HepG2 (cell line): ENCODE measurements around the gene AGTRAP. TPM values are rescaled to one million over a fixed set of nuclear protein-coding genes. Genes with fewer than 3 reads are reported as not detected.

ENCODE experiments used
- ATAC-seq: fragments of 200-7000 bp; cut with Tn5 transposase; 3 replicates; pipeline ENCODE4 v1.9.1; 2020; ENCODE audit warnings: mild to moderate bottlenecking, moderate library complexity
- Bru-seq: library from RNA; stranded (reverse); fragments of 400-500 nt; gene quantifications from one replicate; lab custom pipeline; 2021; lab: Mats Ljungman, UMichigan
- BruChase-seq, 2 experiments: library from RNA; stranded (reverse); fragments of 400-500 nt; gene quantifications; one replicate each; lab custom pipeline; 2021; lab: Mats Ljungman, UMichigan
- BruUV-seq: library from RNA; stranded (reverse); fragments of 400-500 nt; replicated peaks from 2 replicates; lab custom pipeline; 2021; lab: Mats Ljungman, UMichigan
- CTCF ChIA-PET: fragments of 300-600 bp; formaldehyde crosslinking; extraction: SDS; loops from one replicate; lab custom pipeline; 2021; ENCODE audit warnings: low total read pairs, inconsistent platforms, low intra/inter-chr PET ratio; lab: Yijun Ruan, JAX
- POLR2A ChIA-PET: fragments of 350-600 bp; sonication (Branson Sonifier 250); formaldehyde crosslinking; loops from one replicate; lab custom pipeline; 2020; ENCODE audit warnings: antibody characterized with exemption, inconsistent platforms; lab: Yijun Ruan, JAX
- DNase-seq: peaks from one replicate; pipeline ENCODE4 v3.0.0-alpha.2; 2015; ENCODE audit warnings: low spot score
- FAIRE-seq: peaks from 3 replicates; lab custom pipeline; 2011; peaks lifted over from hg19 to GRCh38; lab: Jason Lieb, UNC
- H2AFZ ChIP-seq: one replicate; pipeline ENCODE4 v1.6.1; 2011; ENCODE audit warnings: low read length, inconsistent platforms
- H3K27ac ChIP-seq: fragments of 300-600 bp; 3 replicates; pipeline ENCODE4 v1.8.0; 2011; ENCODE audit warnings: mixed run types, mild to moderate bottlenecking, mixed read lengths, low read length, inconsistent platforms; ENCODE audit not compliant: insufficient read depth; ENCODE audit errors: extremely low read length
- H3K27me3 ChIP-seq, 2 experiments: fragments of 200-600 bp in 1 of 2; 2 replicates in 1 of 2; 3 replicates in 1 of 2; pipeline versions ENCODE4 v1.6.0 to v1.8.0; 2011; ENCODE audit warnings: low read length in 2 of 2, mild to moderate bottlenecking in 2 of 2, moderate library complexity in 2 of 2, inconsistent platforms in 1 of 2; ENCODE audit not compliant: insufficient read depth in 2 of 2, control insufficient read depth in 1 of 2
- H3K36me3 ChIP-seq, 2 experiments: fragments of 200-600 bp in 1 of 2; replicated peaks in 1 of 2; 2 replicates in 1 of 2; 3 replicates in 1 of 2; pipeline versions ENCODE4 v1.5.1 to v1.8.0; 2011; ENCODE audit warnings: low read length in 2 of 2, inconsistent platforms in 1 of 2; ENCODE audit not compliant: insufficient read depth in 2 of 2, control insufficient read depth in 1 of 2
- H3K4me1 ChIP-seq: 2 replicates; pipeline ENCODE4 v1.5.1; 2012; ENCODE audit warnings: low read length, inconsistent platforms; ENCODE audit not compliant: insufficient read depth
- H3K4me2 ChIP-seq: 2 replicates; pipeline ENCODE4 v1.6.0; 2011; ENCODE audit warnings: low read depth, low read length, inconsistent platforms
- H3K4me3 ChIP-seq, 3 experiments: fragments of 200-600 bp in 1 of 3; sonication (generic), shearing (Covaris generic) in 1 of 3; replicated peaks in 1 of 3; 2 replicates each; pipeline ENCODE4 v1.5.1; 2011 to 2016; ENCODE audit warnings: low read length in 3 of 3, inconsistent platforms in 2 of 3, low read depth in 2 of 3, mild to moderate bottlenecking in 2 of 3, control low read depth in 1 of 3, mixed read lengths in 1 of 3; ENCODE audit not compliant: insufficient read depth in 1 of 3
- H3K79me2 ChIP-seq: one replicate; pipeline ENCODE4 v1.6.1; 2011; ENCODE audit warnings: low read length, inconsistent platforms; ENCODE audit not compliant: insufficient read depth
- H3K9ac ChIP-seq: 2 replicates; pipeline ENCODE4 v1.6.0; 2011; ENCODE audit warnings: mild to moderate bottlenecking, low read depth, low read length, inconsistent platforms; ENCODE audit not compliant: insufficient read depth
- H3K9me3 ChIP-seq: 2 replicates; pipeline ENCODE4 v1.5.1; 2012; ENCODE audit warnings: mild to moderate bottlenecking, low read length
- H4K20me1 ChIP-seq: 2 replicates; pipeline ENCODE4 v1.6.0; 2011; ENCODE audit warnings: inconsistent platforms, mild to moderate bottlenecking, low read length, moderate library complexity; ENCODE audit not compliant: insufficient read depth
- NR2F6 ChIP-seq, 2 experiments: IDR thresholded peaks; 2 replicates each; pipeline ENCODE4 v1.6.1; 2016; ENCODE audit warnings: antibody characterized with exemption in 1 of 2, mild to moderate bottlenecking in 1 of 2
- ZBTB38 ChIP-seq: sonication (generic); formaldehyde crosslinking; IDR thresholded peaks from 2 replicates; pipeline ENCODE4 v1.5.1; 2020; ENCODE audit warnings: mild to moderate bottlenecking, missing genetic modification reagents
- ZMYM4 ChIP-seq: sonication (generic); formaldehyde crosslinking; IDR thresholded peaks from 2 replicates; pipeline ENCODE4 v1.8.1; 2023; ENCODE audit warnings: mild to moderate bottlenecking, missing genetic modification reagents
- ZNF253 ChIP-seq: sonication (generic); formaldehyde crosslinking; IDR thresholded peaks from 2 replicates; pipeline ENCODE4 v1.8.0; 2022; ENCODE audit warnings: mild to moderate bottlenecking, missing genetic modification reagents, borderline replicate concordance
- WGBS: methylation state at CpG from one replicate; pipeline ENCODE4 v1.1.6; 2017; ENCODE audit warnings: low lambda C conversion rate; 5-methylcytosine and 5-hydroxymethylcytosine counted together
- in situ Hi-C: cut with HindIII; loops from 2 replicates; pipeline ENCODE4 v1.10.0; 2017; ENCODE audit warnings: low pct_unique_long_range_greater_than_20kb; ENCODE audit not compliant: extremely low pct_ligation_motif_present
- intact Hi-C: fragments of 100-400 bp; cut with micrococcal nuclease; formaldehyde crosslinking; loops from one replicate; pipeline ENCODE4 v1.10.0; 2022; ENCODE audit not compliant: unreplicated experiment
- long read RNA-seq, 2 experiments: library from RNA in 1 of 2; library from polyadenylated mRNA in 1 of 2; stranded (forward) in 1 of 2; unstranded in 1 of 2; transcript quantifications; one replicate each; pipeline ENCODE4 v2.0.0, GENCODE V29; 2019 to 2022
- polyA minus RNA-seq, 3 experiments: library from RNA; depleted of rRNA, polyadenylated mRNA; stranded (reverse); fragments of >200 nt; gene quantifications; 2 replicates each; pipeline ENCODE4 v1.2.3, GENCODE V29; 2011; ENCODE audit warnings: low replicate concordance in 1 of 3
- polyA plus RNA-seq, 8 experiments: library from polyadenylated mRNA; depleted of rRNA in 3 of 8; stranded (reverse) in 7 of 8; unstranded in 1 of 8; fragments of >200 nt; fragmentation: Illumina TruSeq in 4 of 8; extraction: Trizol in 4 of 8; gene quantifications; 2 replicates each; pipeline versions ENCODE4 v1.2.1 to v1.2.3, GENCODE V29; 2011 to 2016; ENCODE audit warnings: low read depth in 4 of 8, missing spikeins in 1 of 8, mixed read lengths in 1 of 8; ENCODE audit not compliant: insufficient read depth in 1 of 8
- total RNA-seq, 5 experiments: library from RNA; depleted of rRNA; stranded (reverse); fragments of >200 nt; fragmentation: Illumina TruSeq; extraction: Trizol; gene quantifications; 2 replicates each; pipeline ENCODE4 v1.2.3, GENCODE V29; 2016; ENCODE audit warnings: low read depth in 1 of 5
- TF ChIP-seq, protein P1 (sequence below): sonication (generic); formaldehyde crosslinking; IDR thresholded peaks from 2 replicates; pipeline ENCODE4 v1.4.0; 2020; ENCODE audit warnings: mild to moderate bottlenecking, missing genetic modification reagents

The AGTRAP gene, protein sequence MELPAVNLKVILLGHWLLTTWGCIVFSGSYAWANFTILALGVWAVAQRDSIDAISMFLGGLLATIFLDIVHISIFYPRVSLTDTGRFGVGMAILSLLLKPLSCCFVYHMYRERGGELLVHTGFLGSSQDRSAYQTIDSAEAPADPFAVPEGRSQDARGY
- total RNA-seq (2016; rRNA removed; fragmentation: Illumina TruSeq; extraction: Trizol) (15.7 and 32.0 TPM in 2 replicates), polyA plus RNA-seq (2011; rRNA removed) (28.3 and 35.4 TPM in 2 replicates), polyA minus RNA-seq (2011; rRNA and poly(A)+ RNA removed; ENCODE audit: low replicate concordance) (34.5 and 53.9 TPM in 2 replicates), Bru-seq, nascent RNA (percentile 49 among the genes with signal in this experiment), BruChase-seq, experiment 1, labeled RNA remaining after a 6-hour chase (percentile 43 among the genes with signal in this experiment), BruChase-seq, experiment 2, labeled RNA remaining after a 2-hour chase (percentile 37 among the genes with signal in this experiment)
- 18.6 and 25.8 TPM in 2 replicates for total RNA-seq (2016; cell fraction: cytosol; rRNA removed; fragmentation: Illumina TruSeq; extraction: Trizol; ENCODE audit: low read depth)
- total RNA-seq (2016; cell fraction: insoluble cytoplasmic fraction; rRNA removed; fragmentation: Illumina TruSeq; extraction: Trizol): 15.6 and 33.2 TPM in 2 replicates
- 23.1 and 27.7 TPM in 2 replicates for total RNA-seq (2016; cell fraction: membrane; rRNA removed; fragmentation: Illumina TruSeq; extraction: Trizol)
- total RNA-seq (2016; cell fraction: nucleus; rRNA removed; fragmentation: Illumina TruSeq; extraction: Trizol): 23.8 and 30.7 TPM in 2 replicates
- polyA plus RNA-seq (2011; cell fraction: cytosol; rRNA removed): 29.2 and 46.7 TPM in 2 replicates
- polyA plus RNA-seq (2011; cell fraction: nucleus; rRNA removed): 39.3 TPM in 2 replicates
- 22.4 and 25.3 TPM in 2 replicates for polyA plus RNA-seq (2012)
- polyA plus RNA-seq (2016; cell fraction: cytosol; fragmentation: Illumina TruSeq; extraction: Trizol; ENCODE audit: low read depth): 25.0 and 27.3 TPM in 2 replicates
- 15.8 and 17.2 TPM in 2 replicates for polyA plus RNA-seq (2016; cell fraction: insoluble cytoplasmic fraction; fragmentation: Illumina TruSeq; extraction: Trizol; ENCODE audit: low read depth)
- polyA plus RNA-seq (2016; cell fraction: membrane; fragmentation: Illumina TruSeq; extraction: Trizol; ENCODE audit: low read depth): 26.4 and 29.2 TPM in 2 replicates
- 49.1 and 50.0 TPM in 2 replicates for polyA plus RNA-seq (2016; cell fraction: nucleus; fragmentation: Illumina TruSeq; extraction: Trizol; ENCODE audit: insufficient read depth, low read depth)
- 15.4 and 16.0 TPM in 2 replicates for polyA minus RNA-seq (2011; cell fraction: cytosol; rRNA and poly(A)+ RNA removed)
- 8.0 and 8.6 TPM in 2 replicates for polyA minus RNA-seq (2011; cell fraction: nucleus; rRNA and poly(A)+ RNA removed)
- long read RNA-seq, experiment 1, transcript AGTRAP-203 (5 exons, 1,100 nt): minor isoform, 16 of 76 reads
- long read RNA-seq, experiment 1, transcript AGTRAP-201 (5 exons, 1,107 nt): major isoform, 46 of 76 reads
- long read RNA-seq, experiment 1, partial matches to known transcripts: 6 of 76 reads
- long read RNA-seq, experiment 1, other reads (novel, unspliced or antisense): 6 of 76 reads
- long read RNA-seq, experiment 2, transcript AGTRAP-203 (5 exons, 1,100 nt): minor isoform, 14 of 79 reads
- long read RNA-seq, experiment 2, transcript AGTRAP-201 (5 exons, 1,107 nt): major isoform, 43 of 79 reads
- long read RNA-seq, experiment 2, partial matches to known transcripts: 5 of 79 reads
- long read RNA-seq, experiment 2, other reads (novel, unspliced or antisense): 15 of 79 reads

DNA sequence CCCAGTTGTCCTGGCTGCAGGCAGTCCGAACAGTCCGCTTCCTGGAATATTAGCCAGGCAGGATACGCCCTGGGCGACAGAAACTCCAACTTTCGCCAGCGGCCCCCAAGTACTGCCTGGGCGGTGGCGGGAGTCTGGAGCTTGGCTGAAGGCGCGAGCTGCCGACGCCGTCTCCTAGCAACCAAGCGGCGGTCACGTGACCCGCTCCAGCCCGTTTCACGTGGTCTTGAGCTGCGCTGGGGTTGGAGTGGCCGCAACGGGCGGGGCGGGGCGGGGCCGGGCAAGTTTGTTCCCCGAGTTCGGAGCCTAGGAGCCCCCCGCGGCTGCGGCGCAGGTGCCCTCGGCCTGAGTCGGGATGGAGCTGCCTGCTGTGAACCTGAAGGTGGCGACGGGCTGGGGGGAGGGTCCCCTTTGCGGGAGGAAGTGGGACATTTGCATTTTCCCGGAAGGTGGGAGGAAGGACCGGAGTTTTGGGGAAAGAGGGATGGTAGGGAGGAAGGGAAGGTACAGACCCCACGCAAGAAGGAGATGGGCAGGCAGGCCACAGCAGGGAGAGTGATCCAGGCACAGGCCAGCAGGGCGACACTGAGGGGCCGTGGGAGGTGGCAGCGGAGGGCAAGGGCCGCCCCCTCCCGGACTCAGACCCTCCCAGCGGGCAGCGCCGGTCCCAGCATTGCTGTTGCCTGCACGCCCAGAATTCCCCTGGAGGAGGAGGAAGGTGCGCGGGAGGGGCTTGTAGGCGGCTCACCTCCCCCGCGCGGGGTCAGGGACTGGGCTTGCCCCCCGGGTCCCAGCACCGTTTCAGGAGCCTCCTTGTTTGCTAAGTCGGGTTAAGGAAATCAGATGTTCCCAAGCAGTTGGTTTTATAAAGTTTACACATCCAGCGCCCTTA, at the start of gene AGTRAP:
AGTRAP (plus strand) TSS at position 283 of the 892 bp plus-strand sequence; CDS start at position 356, 73 bp downstream.
- no peaks in the 10 kb centered on the region for H4K20me1 ChIP-seq
- peak within 1 kb of the TSS; percentile 75 for H3K9ac ChIP-seq
- no peaks in the 10 kb centered on the region for H3K79me2 ChIP-seq
- no peak within 1 kb of the TSS for H2AFZ ChIP-seq
- ChIA-PET CTCF (no interaction called here), POLR2A (interaction anchor here (0.6 to 3.5 kb wide), 16 partner anchors 9 to 473 kb away, joined by 3 to 17 read pairs (median 4); partner anchors contain the start of genes CLCN6, FBXO2, FBXO44 and FBXO6)
- peak within 1 kb of the TSS; percentile 86 to 99 (median 98) for H3K4me3 ChIP-seq
- H3K36me3 ChIP-seq: no peaks in the 10 kb centered on the region
- H3K4me1 ChIP-seq: peaks cover 51% of the 10 kb centered on the region
- H3K27ac ChIP-seq: peak within 1 kb of the TSS; percentile 71
- H3K9me3 ChIP-seq: no peaks in the 10 kb centered on the region
- WGBS: 0% methylated on average over 16 of the region's 59 CpGs
- peaks cover 0 to 3% of the 10 kb centered on the region in 2 experiments; a peak in 2 of 5 replicates for H3K27me3 ChIP-seq
- intact Hi-C loops (no loop called here), in situ Hi-C loops (no loop called here)
- ATAC-seq: peak; percentile 89
- no TSS peak for BruUV-seq
- FAIRE-seq: no peak
- peak; percentile 82 for DNase-seq
- peak within 1 kb of the TSS; percentile 88 for H3K4me2 ChIP-seq
- TF ChIP-seq ZMYM4 (CRISPR knock-in tag): peak; percentile 71
- TF ChIP-seq ZBTB38 (CRISPR knock-in tag): 0 out of 2 replicates have a peak, but pooled peaks have one; percentile 24
- TF ChIP-seq NR2F6 (IDR thresholded peaks at IDR 0.05): no peak
- peak; percentile 37; the same call in 1 of the 2 replicates for TF ChIP-seq NR2F6 (CRISPR knock-in tag; IDR thresholded peaks at IDR 0.05)
- 0 out of 2 replicates have a peak, but pooled peaks have one; percentile 52 for TF ChIP-seq ZNF253 (CRISPR knock-in tag)
- TF ChIP-seq, protein P1, sequence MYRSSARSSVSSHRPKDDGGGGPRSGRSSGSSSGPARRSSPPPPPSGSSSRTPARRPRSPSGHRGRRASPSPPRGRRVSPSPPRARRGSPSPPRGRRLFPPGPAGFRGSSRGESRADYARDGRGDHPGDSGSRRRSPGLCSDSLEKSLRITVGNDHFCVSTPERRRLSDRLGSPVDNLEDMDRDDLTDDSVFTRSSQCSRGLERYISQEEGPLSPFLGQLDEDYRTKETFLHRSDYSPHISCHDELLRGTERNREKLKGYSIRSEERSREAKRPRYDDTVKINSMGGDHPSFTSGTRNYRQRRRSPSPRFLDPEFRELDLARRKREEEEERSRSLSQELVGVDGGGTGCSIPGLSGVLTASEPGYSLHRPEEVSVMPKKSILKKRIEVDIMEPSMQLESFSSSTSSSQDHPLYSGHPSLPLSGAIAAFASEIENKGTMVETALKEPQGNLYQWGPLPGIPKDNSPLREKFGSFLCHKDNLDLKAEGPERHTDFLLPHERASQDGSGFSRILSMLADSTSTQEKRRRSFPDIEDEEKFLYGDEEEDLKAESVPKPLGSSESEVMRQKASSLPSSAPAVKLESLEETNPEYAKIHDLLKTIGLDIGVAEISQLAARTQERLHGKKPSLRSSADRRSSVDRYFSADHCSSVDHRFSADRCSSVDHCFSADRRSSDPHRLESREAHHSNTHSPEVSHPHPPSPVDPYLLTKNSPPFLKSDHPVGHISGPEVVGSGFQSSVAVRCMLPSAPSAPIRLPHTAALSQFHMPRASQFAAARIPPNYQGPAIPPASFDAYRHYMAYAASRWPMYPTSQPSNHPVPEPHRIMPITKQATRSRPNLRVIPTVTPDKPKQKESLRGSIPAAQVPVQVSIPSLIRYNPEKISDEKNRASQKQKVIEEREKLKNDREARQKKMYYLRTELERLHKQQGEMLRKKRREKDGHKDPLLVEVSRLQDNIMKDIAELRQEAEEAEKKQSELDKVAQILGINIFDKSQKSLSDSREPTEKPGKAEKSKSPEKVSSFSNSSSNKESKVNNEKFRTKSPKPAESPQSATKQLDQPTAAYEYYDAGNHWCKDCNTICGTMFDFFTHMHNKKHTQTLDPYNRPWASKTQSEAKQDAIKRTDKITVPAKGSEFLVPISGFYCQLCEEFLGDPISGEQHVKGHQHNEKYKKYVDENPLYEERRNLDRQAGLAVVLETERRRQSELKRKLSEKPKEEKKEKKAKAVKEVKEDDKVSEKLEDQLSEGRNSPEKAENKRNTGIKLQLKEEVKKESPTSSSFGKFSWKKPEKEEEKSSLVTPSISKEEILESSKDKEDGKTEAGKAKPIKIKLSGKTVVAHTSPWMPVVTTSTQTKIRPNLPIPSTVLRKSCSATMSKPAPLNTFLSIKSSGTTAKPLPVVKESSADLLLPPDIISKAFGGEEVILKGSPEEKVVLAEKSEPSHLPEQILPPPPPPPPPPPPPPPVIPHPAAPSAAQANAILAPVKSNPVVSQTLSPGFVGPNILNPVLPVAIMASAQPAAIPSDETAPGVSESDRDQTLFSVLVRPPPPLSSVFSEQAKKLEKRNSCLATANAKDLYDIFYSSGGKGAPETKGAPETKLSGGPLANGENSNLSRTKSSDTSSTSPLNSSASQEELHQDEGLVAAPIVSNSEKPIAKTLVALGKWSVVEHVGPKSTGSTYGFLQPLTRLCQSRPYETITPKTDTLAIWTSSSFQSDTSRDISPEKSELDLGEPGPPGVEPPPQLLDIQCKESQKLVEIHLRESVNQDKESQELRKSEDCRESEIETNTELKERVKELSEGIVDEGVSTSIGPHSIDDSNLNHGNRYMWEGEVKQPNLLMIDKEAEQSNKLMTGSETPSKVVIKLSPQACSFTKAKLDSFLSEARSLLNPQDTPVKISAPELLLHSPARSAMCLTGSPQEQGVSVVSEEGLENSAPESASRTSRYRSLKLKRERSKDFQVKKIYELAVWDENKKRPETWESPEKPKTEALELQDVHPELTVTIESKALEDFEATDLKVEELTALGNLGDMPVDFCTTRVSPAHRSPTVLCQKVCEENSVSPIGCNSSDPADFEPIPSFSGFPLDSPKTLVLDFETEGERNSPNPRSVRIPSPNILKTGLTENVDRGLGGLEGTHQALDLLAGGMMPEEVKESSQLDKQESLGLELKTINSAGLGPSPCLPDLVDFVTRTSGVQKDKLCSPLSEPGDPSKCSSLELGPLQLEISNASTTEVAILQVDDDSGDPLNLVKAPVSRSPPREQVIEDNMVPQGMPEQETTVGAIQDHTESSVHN (CRISPR knock-in tag): 0 out of 2 replicates have a peak, but pooled peaks have one; percentile 14
